Measurements from ENCODE around the gene SHCBP1L.

The SHCBP1L gene

DNA sequence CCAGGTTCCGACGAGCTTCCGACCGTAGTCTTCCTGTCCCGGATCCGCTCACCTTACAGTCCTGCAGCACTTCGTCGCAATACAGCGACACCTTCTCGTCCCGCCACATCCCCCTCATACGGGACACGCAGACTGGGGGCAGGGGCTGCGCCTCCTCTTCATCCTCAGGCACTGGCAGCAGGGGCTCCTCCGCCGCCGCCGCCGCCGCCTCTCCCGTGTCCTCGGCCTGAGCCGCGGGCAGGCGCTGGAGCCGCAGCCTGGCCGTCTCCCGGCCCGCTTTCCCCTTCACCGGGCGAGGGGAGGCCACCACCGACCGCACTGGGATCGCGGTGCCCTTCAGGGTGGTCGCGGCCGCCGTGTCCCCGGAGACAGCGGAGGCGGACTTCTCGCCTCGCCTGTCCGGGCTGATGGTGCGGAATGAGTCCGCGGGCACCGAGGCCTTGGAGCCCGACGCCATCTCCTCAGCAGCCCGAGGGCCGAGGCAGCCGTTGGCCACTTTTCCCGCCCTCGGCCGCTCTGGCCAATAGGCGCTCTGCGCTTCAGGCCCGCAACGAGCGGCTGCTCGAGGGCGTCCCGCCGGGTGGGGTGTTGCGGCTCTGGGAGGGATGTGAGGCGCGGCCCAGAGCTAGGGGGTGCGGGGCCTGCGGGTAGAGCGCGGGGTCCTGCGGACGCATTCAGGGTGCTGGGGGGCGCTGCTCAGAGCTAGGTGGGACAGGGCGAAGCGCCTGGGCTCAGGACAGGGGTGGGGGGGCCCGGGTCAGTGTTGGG is at the start of gene SHCBP1L:
TSS of gene SHCBP1L (minus strand) at position 490 of the 768 bp plus-strand sequence. CDS start at position 457, 33 bp downstream.
- no peak for DNase-seq

DNA sequence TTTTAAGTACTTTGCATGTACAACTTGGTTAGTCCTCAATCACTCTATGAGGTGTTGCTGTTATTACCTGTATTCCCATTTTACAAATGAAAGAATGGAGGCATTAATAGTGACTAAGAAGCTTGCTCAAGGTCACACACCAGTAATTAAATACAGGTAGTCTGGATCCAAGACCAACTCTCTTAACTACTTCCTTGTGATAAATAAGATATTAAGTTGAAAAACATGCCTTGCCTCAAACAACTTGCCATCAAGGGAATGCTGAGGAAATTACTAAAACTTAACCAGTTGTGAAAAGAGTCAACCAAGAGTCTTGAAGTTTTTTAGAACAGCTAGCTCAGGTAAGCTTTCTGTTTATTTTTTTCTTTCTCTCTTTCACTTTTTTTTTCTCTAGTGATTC is 49.3 kb upstream of the SHCBP1L start:
- DNase-seq: no peak

GRCh38 chr1:183000167-183000962 is 47.4 kb upstream of the SHCBP1L start:
- no peak for DNase-seq

- no peak for DNase-seq
These were observed 45.5 kb upstream of the SHCBP1L start for GRCh38 chr1:182998482-182998881.

GRCh38 chr1:182996816-182997215 is 43.9 kb upstream of the SHCBP1L start:
- DNase-seq: no peak

GRCh38 chr1:182995894-182996293 is 42.9 kb upstream of the SHCBP1L start:
- DNase-seq: no peak

- DNase-seq: no peak
These were observed 40.8 kb upstream of the SHCBP1L start for GRCh38 chr1:182993746-182994145.

- no peak for DNase-seq
These were observed 37.6 kb upstream of the SHCBP1L start for GRCh38 chr1:182990413-182991144.

DNA sequence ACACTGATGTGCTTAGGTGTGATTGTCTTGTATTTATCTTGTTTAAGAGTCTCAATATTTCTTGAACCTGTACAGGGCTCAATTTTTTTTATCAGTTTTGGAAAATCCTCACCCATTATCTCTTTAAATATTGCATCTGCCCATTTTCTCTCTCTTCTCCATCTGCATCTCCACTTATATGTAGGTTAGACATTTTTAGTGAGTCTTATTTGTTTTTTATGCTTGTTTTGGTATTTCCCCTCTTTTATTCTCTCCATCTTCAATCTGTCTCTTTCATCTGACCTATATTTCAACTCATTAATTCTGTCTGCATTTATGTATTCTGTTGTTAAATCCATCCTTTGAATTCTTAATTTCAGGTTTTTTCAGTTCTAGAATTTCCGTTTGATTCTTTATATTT is 32.9 kb upstream of the SHCBP1L start:
- DNase-seq: no peak

- no peak for DNase-seq
These were observed 31.7 kb upstream of the SHCBP1L start for GRCh38 chr1:182984621-182985020.

DNA sequence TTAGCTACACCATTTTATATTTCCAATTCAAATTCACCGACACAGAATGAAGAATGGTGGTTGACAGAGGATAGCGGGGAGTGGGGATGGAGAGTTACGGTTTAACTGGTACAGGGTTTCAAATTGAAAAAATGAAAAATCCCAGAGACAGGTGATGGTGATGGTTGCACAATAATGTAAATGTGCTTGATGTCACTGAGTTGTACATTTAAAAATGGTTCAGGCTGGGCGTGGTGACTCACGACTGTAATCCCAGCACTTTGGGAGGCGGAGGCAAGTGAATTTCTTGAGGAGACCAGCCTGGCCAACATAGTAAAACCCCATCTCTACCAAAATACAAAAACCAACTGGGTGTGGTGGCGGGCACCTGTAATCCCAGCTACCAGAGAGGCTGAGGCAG is 31.2 kb upstream of the SHCBP1L start:
- DNase-seq: no peak

GRCh38 chr1:182978151-182978853 is 25.3 kb upstream of the SHCBP1L start:
- no peak for DNase-seq

GRCh38 chr1:182977480-182977879 is 24.5 kb upstream of the SHCBP1L start:
- DNase-seq: no peak

DNA sequence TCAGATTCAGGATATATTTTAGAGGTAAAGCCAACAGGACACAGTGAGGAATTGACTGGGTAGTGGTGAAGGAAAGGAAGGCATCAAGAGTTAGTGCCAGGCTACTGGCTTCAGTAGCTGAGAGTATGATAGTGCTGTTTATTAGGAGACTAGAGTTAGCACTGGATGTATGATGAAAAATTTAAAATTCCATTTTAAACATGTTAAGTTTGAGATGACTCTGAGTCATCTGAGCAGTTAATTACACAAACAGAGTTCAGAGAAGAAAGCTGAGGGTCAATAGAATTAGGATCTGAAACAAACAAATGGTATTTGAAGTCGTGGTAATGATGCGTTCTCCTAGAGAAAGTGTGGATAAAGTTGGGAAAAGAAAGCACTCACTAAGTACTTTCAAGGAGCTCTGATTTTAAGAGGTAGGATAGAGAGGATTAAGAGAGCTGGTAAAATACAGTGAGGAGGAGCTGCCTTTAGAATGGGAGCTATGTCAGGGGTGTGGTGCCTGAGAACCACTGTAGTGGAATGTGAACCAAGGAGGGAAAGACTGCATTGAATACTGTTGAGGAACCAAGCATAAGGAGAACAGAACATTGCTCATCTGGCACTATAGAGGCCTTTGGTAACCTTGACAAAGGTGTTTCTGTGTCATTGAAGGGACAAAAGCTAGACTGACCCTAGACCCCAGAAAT is 21.7 kb upstream of the SHCBP1L start:
- DNase-seq: no peak

DNA sequence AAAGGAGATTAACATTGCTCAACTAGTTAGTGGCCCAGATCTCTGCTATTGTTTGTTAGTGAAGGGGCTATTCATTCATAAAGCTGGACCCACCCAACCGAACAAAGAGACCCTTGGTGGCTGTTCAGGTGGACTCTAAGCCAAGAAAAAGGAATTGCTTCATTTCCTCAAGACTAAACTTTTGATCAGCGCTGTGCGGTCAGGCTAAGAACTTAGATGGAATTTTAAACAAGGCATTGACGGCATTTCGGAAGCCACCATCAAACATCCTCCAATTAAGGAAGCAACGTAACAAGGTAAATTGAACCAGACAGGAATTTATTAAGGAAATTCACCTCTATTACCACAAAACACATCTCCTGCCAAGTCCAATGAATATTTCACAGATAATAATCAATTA is 19.9 kb upstream of the SHCBP1L start:
- DNase-seq: no peak

DNA sequence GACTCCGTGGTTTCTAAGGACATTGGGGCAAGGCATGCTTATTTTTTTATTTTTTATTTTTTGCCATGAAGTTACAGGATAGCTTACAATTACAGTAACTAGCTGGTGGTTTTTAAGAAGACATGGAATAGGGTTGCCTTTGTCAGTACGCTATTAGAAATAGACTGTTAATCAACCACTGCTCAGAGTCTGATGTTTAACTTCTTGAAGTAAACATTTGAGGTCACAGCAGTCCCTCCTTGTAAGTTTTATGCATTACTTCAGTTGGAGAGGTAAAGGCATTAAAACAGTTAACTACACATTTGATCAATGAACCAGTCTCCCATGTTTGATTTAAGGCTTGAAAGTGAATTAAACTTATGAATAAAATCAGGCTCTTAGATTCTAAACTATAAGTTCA is 19.3 kb upstream of the SHCBP1L start:
- DNase-seq: no peak

- no peak for DNase-seq
These were observed 18.3 kb upstream of the SHCBP1L start for GRCh38 chr1:182971219-182971618.

DNA sequence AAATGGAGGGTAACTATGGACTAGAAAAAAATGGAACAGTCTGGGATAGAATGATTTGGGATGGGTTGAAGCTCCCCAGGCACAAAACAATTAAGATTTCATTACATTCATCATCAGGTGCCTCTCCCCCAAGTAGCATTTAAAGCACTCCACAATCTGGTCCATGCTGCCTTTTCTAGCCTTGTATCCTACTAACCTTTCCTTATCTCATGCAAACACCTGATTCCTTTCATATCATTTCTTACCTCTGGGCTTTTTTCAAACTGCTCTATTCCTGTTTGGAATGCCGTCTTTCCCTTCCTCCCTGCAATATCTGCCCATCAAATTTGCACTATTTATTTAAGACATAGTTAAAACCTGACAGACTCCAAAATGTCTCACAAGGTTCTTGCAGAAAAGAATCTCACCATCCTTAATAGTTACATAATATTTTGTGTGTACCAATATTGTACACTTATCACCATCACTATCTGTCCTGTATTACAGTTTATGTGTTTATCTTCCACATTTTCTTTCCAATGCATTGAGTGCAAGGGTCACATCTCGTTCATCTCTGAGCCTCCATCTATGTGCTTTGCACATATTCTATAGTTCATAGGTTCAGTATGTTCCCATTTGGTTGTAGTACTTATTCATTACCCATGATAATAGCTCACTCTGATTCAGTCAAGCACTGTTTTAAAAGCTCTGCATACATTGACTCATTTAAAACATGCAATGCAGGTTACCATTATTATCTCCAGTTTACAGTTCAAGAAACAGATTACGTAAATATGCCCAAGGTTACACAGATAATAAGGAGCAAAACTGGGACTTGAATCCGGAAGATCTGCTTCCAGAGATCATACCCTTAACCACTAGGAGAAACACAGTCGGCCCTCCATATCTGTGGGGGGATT is 16.1 kb upstream of the SHCBP1L start:
- DNase-seq: no peak

- DNase-seq: no peak
These were observed 15.3 kb upstream of the SHCBP1L start for GRCh38 chr1:182968151-182968741.

DNA sequence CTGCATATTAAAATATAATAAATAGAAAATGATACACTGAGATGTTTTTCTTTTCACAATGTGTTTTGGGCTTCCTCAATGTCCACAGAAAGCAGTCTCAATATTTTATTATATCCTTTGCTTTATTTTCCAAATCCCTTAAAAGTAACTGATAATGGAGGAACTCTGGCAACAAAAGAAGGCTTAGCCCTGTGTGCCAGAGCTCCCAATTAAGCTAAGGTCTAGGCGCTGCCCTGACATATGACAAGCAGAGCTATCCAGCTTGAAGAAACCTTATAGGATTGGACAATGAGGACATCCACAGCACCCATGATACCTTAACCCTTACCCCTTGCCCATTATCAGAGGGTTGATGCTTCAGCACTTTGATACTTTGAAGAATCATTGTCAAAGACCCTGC is 12.9 kb upstream of the SHCBP1L start:
- DNase-seq: no peak

DNA sequence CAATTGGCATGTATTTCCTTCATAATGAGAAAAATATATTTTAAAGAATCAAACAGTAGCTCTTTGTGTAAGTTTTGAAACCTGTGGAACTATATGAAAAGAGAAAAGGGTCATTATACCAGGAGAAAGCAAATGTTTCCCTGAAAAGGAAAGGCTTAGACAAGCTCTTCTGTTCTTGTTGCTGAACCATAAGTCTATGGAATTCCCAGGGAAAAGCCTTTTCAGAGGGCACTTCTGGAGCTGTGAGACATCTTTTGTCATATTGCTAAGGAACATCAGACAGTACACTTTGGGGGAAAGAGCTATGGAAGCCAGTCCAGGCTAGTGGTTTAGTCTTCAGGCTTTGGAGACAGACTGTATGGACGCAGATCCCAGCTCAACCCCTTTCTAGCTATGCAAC is 12.1 kb upstream of the SHCBP1L start:
- no peak for DNase-seq

Data from CD4-positive, alpha-beta T cell treated with Interleukin-12 subunit alpha and Interleukin-12 subunit beta, for 1 hour (primary cell).